IMR-90 (cell line): Measurements from ENCODE around the gene AJAP1. TPM values are rescaled to one million over a fixed set of nuclear protein-coding genes. Genes with fewer than 3 reads are reported as not detected.

Experiments used
- ATAC-seq: fragments of 200-7000 bp; cut with Tn5 transposase; 2 replicates; pipeline ENCODE4 v1.9.1; 2020; ENCODE audit warnings: low read depth, mild to moderate bottlenecking, moderate library complexity
- BruUV-seq: library from RNA; stranded (reverse); fragments of 400-500 nt; replicated peaks from 2 replicates; lab custom pipeline; 2021; lab: Mats Ljungman, UMichigan
- CTCF ChIA-PET: fragments of 300-600 bp; formaldehyde crosslinking; extraction: SDS; loops from one replicate; lab custom pipeline; 2021; ENCODE audit warnings: antibody characterized with exemption; lab: Yijun Ruan, JAX
- POLR2A ChIA-PET: fragments of 300-600 bp; sonication (Branson Sonifier 250); formaldehyde crosslinking; loops from one replicate; lab custom pipeline; 2022; ENCODE audit warnings: antibody characterized with exemption; ENCODE audit not compliant: unreplicated experiment; lab: Charles Lee
- DNase-seq: peaks from one replicate; pipeline ENCODE4 v3.0.0; 2013
- H2AFZ ChIP-seq: replicated peaks from 2 replicates; pipeline ENCODE3; 2013; ENCODE audit warnings: low read length, mild to moderate bottlenecking; ENCODE audit not compliant: poor library complexity
- H2AK5ac ChIP-seq: 2 replicates; pipeline ENCODE4 v1.6.1; 2013; ENCODE audit warnings: low read depth, low read length, inconsistent platforms
- H2AK9ac ChIP-seq: replicated peaks from 2 replicates; pipeline ENCODE3; 2013; ENCODE audit warnings: mild to moderate bottlenecking, low read depth, low read length, moderate library complexity; ENCODE audit not compliant: poor library complexity
- H2BK120ac ChIP-seq: 2 replicates; pipeline ENCODE4 v1.6.1; 2013; ENCODE audit warnings: low read depth, low read length, inconsistent platforms
- H2BK15ac ChIP-seq: 3 replicates; pipeline ENCODE4 v1.6.1; 2013; ENCODE audit warnings: low read depth, low read length, inconsistent platforms
- H2BK20ac ChIP-seq: 2 replicates; pipeline ENCODE4 v1.6.1; 2013; ENCODE audit warnings: low read depth, mild to moderate bottlenecking, inconsistent platforms, low read length, moderate library complexity
- H2BK5ac ChIP-seq: 2 replicates; pipeline ENCODE4 v1.6.1; 2013; ENCODE audit warnings: mild to moderate bottlenecking, low read depth, low read length, inconsistent platforms; ENCODE audit not compliant: poor library complexity, severe bottlenecking
- H3K14ac ChIP-seq: replicated peaks from 2 replicates; pipeline ENCODE4 v1.6.1; 2013; ENCODE audit warnings: low read depth, low read length, inconsistent platforms
- H3K18ac ChIP-seq: 2 replicates; pipeline ENCODE4 v1.6.1; 2013; ENCODE audit warnings: low read depth, low read length, control low read depth
- H3K23ac ChIP-seq: 2 replicates; pipeline ENCODE4 v1.6.1; 2013; ENCODE audit warnings: low read depth, low read length, inconsistent platforms
- H3K27ac ChIP-seq: 2 replicates; pipeline ENCODE4 v1.5.1; 2013; ENCODE audit warnings: mild to moderate bottlenecking, control low read depth, low read length; ENCODE audit not compliant: insufficient read depth
- H3K27me3 ChIP-seq: 2 replicates; pipeline ENCODE4 v1.6.1; 2013; ENCODE audit warnings: low read length; ENCODE audit not compliant: control insufficient read depth, insufficient read depth
- H3K36me3 ChIP-seq: 2 replicates; pipeline ENCODE4 v1.6.1; 2013; ENCODE audit warnings: low read length, mixed read lengths; ENCODE audit not compliant: control insufficient read depth, insufficient read depth
- H3K4ac ChIP-seq: 2 replicates; pipeline ENCODE4 v1.6.1; 2013; ENCODE audit warnings: low read depth, low read length, inconsistent platforms
- H3K4me1 ChIP-seq: 2 replicates; pipeline ENCODE4 v1.6.1; 2013; ENCODE audit warnings: low read length, mixed read lengths; ENCODE audit not compliant: control insufficient read depth, insufficient read depth
- H3K4me2 ChIP-seq: 2 replicates; pipeline ENCODE4 v1.6.1; 2013; ENCODE audit warnings: low read depth, mild to moderate bottlenecking, control low read depth, low read length, moderate library complexity
- H3K4me3 ChIP-seq: 2 replicates; pipeline ENCODE4 v1.5.1; 2013; ENCODE audit warnings: low read depth, mild to moderate bottlenecking, control low read depth, low read length, moderate library complexity; ENCODE audit not compliant: insufficient read depth
- H3K56ac ChIP-seq: 2 replicates; pipeline ENCODE4 v1.6.1; 2013; ENCODE audit warnings: low read length, inconsistent platforms; ENCODE audit not compliant: insufficient read depth; ENCODE audit errors: extremely low read depth
- H3K79me1 ChIP-seq, 2 experiments: 2 replicates each; pipeline ENCODE4 v1.6.1; 2013; ENCODE audit warnings: low read length in 2 of 2, inconsistent platforms in 1 of 2, low read depth in 1 of 2
- H3K9ac ChIP-seq: 2 replicates; pipeline ENCODE4 v1.6.1; 2013; ENCODE audit warnings: low read depth, low read length, control low read depth
- H3K9me1 ChIP-seq: 2 replicates; pipeline ENCODE4 v1.6.1; 2013; ENCODE audit warnings: low read length, inconsistent platforms; ENCODE audit not compliant: insufficient read depth
- H3K9me3 ChIP-seq: 2 replicates; pipeline ENCODE4 v1.6.1; 2013; ENCODE audit warnings: low read length; ENCODE audit not compliant: control insufficient read depth, insufficient read depth
- H4K20me1 ChIP-seq: 2 replicates; pipeline ENCODE4 v1.6.1; 2013; ENCODE audit warnings: low read length, inconsistent platforms; ENCODE audit not compliant: insufficient read depth
- H4K5ac ChIP-seq: 2 replicates; pipeline ENCODE4 v1.6.1; 2013; ENCODE audit warnings: mild to moderate bottlenecking, low read depth, low read length, control low read depth
- H4K8ac ChIP-seq, 2 experiments: 2 replicates each; pipeline ENCODE4 v1.6.1; 2013; ENCODE audit warnings: low read depth in 2 of 2, low read length in 2 of 2, control low read depth in 1 of 2, inconsistent platforms in 1 of 2
- H4K91ac ChIP-seq: 2 replicates; pipeline ENCODE4 v1.6.1; 2013; ENCODE audit warnings: low read depth, low read length, inconsistent platforms; ENCODE audit not compliant: insufficient read depth
- BHLHE40 ChIP-seq: fragments of 150-350 bp; IDR thresholded peaks from 2 replicates; pipeline ENCODE4 v1.6.1; 2016; ENCODE audit warnings: mild to moderate bottlenecking, low read depth, low read length
- CEBPB ChIP-seq: IDR thresholded peaks from 2 replicates; pipeline ENCODE4 v1.6.1; 2012; ENCODE audit warnings: low read depth, low read length, improper control_type of control experiment
- CHD1 ChIP-seq: IDR thresholded peaks from 2 replicates; pipeline ENCODE4 v1.6.1; 2012; ENCODE audit warnings: low read depth, low read length, improper control_type of control experiment
- CTCF ChIP-seq: conservative IDR thresholded peaks from 2 replicates; pipeline ENCODE4 v1.5.1; 2012; ENCODE audit warnings: mild to moderate bottlenecking, low read depth, low read length, improper control_type of control experiment
- ELK1 ChIP-seq: fragments of 150-350 bp; IDR thresholded peaks from 2 replicates; pipeline ENCODE4 v1.6.1; 2016; ENCODE audit warnings: low read depth, mild to moderate bottlenecking, low read length, moderate library complexity, borderline replicate concordance
- FOS ChIP-seq: fragments of 150-350 bp; IDR thresholded peaks from 2 replicates; pipeline ENCODE4 v1.6.1; 2016; ENCODE audit warnings: low read depth, low read length
- MAFK ChIP-seq: IDR thresholded peaks from 2 replicates; pipeline ENCODE4 v1.6.1; 2012; ENCODE audit warnings: low read depth, low read length, improper control_type of control experiment
- MAZ ChIP-seq: IDR thresholded peaks from 2 replicates; pipeline ENCODE4 v1.6.1; 2012; ENCODE audit warnings: low read depth, mild to moderate bottlenecking, low read length, improper control_type of control experiment, moderate library complexity, borderline replicate concordance
- MXI1 ChIP-seq: IDR thresholded peaks from 2 replicates; pipeline ENCODE4 v1.6.1; 2012; ENCODE audit warnings: low read depth, mild to moderate bottlenecking, low read length, moderate library complexity, borderline replicate concordance
- NFE2L2 ChIP-seq: fragments of 150-350 bp; IDR thresholded peaks from 2 replicates; pipeline ENCODE4 v1.6.1; 2016; ENCODE audit warnings: low read depth, mild to moderate bottlenecking, low read length
- POLR2A ChIP-seq: IDR thresholded peaks from 2 replicates; pipeline ENCODE4 v1.6.1; 2012; ENCODE audit warnings: mild to moderate bottlenecking, low read depth, low read length
- RAD21 ChIP-seq: IDR thresholded peaks from 2 replicates; pipeline ENCODE4 v1.6.1; 2012; ENCODE audit warnings: low read length, improper control_type of control experiment
- RCOR1 ChIP-seq: IDR thresholded peaks from 2 replicates; pipeline ENCODE4 v1.6.1; 2012; ENCODE audit warnings: mild to moderate bottlenecking, low read length, improper control_type of control experiment; ENCODE audit not compliant: insufficient replicate concordance
- RFX5 ChIP-seq: IDR thresholded peaks from 2 replicates; pipeline ENCODE4 v1.8.0; 2012; ENCODE audit warnings: low read depth, mild to moderate bottlenecking, low read length, moderate library complexity
- SMC3 ChIP-seq: fragments of 150-350 bp; IDR thresholded peaks from 2 replicates; pipeline ENCODE4 v1.6.1; 2016; ENCODE audit warnings: low read depth, mild to moderate bottlenecking, antibody characterized with exemption, low read length, moderate library complexity
- WGBS, 2 experiments: methylation state at CpG; one replicate each; pipeline versions ENCODE4 v1.1.5 to v1.1.7; 2013; ENCODE audit warnings: missing lambda C conversion rate in 2 of 2; ENCODE audit not compliant: insufficient read length in 1 of 2; ENCODE audit errors: extremely low coverage in 2 of 2; 5-methylcytosine and 5-hydroxymethylcytosine counted together
- dilution Hi-C: fragments of 300-500 bp; cut with HindIII; formaldehyde crosslinking; loops from one replicate; pipeline ENCODE4 v1.14.3; 2018; ENCODE audit warnings: low sequenced_read_pairs; ENCODE audit not compliant: unreplicated experiment
- in situ Hi-C: fragments of 300-500 bp; cut with MboI; formaldehyde crosslinking; loops from 3 replicates; pipeline ENCODE4 v1.14.3; 2019; ENCODE audit warnings: low sequenced_read_pairs, inconsistent platforms, mixed read lengths
- intact Hi-C: fragments of 100-400 bp; cut with micrococcal nuclease; formaldehyde crosslinking; loops from 2 replicates; pipeline ENCODE4 v1.10.0; 2022
- polyA plus RNA-seq, 3 experiments: library from polyadenylated mRNA; depleted of rRNA; stranded (reverse); fragments of >200 nt; gene quantifications; 2 replicates each; pipeline ENCODE4 v1.2.3, GENCODE V29; 2012; ENCODE audit warnings: low replicate concordance in 1 of 3
- total RNA-seq: library from RNA; depleted of rRNA; stranded (reverse); fragments of >200 nt; gene quantifications from 2 replicates; pipeline ENCODE4 v1.2.3, GENCODE V29; 2012
- TF ChIP-seq, protein P1 (sequence below): fragments of 150-350 bp; IDR thresholded peaks from 2 replicates; pipeline ENCODE4 v1.6.1; 2017; ENCODE audit warnings: mild to moderate bottlenecking, antibody characterized with exemption, low read length, low read depth

The AJAP1 gene
- total and polyA plus RNA-seq, 2 of the 4 experiments (the other 2 are of a cell fraction): under 0.01 to 0.02 TPM

DNA sequence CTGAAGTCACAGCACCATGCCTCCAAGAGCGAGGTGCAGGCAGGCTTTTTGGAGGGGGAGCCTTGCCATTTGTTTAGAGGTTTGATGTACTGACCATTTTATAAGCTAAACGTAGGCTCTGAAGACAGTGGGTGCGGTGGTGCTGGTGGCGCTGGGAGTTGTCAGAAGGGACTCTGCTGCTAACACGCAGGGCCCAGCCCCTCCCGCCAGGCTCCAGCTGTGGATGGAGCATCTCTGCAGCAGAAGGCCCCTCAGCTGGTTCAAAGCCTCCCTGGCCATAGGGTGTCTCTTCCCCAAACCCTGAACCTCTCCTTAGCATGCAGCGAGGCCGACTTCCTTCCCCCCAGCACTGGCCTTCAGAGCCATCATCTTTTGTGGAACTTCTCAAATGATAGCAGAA lies 105.3 kb downstream of the AJAP1 start:
- Histone ChIP-seq H2BK20ac (no peak overlapping the region), H3K27ac (no peak overlapping the region), H3K14ac (no peak overlapping the region), H3K4me3 (no peak overlapping the region), H3K27me3 (no peaks in the 10 kb centered on the region), H3K9me3 (peaks cover 62% of the 10 kb centered on the region), H3K9me1 (no peaks in the 10 kb centered on the region), H2AK5ac (no peak overlapping the region), H3K18ac (no peak overlapping the region), H2BK120ac (no peak overlapping the region), H2AFZ (no peak overlapping the region), H3K23ac (no peak overlapping the region), H3K4ac (no peak overlapping the region), H4K20me1 (no peaks in the 10 kb centered on the region), H3K56ac (no peak overlapping the region), H2BK5ac (no peak overlapping the region), H2BK15ac (no peak overlapping the region), H3K9ac (no peak overlapping the region), H3K36me3 (no peaks in the 10 kb centered on the region), H3K79me1 (no peaks in the 10 kb centered on the region), H4K91ac (no peak overlapping the region), H3K4me2 (no peak overlapping the region), H3K4me1 (no peaks in the 10 kb centered on the region), H4K8ac (no peak overlapping the region), H2AK9ac (no peak overlapping the region), H4K5ac (no peak overlapping the region)
- POLR2A ChIA-PET: no interaction called here
- in situ Hi-C loops (no loop called here), dilution Hi-C loops (no loop called here), intact Hi-C loops (no loop called here)
- ATAC-seq: no peak
- CTCF ChIA-PET: no interaction called here
- no peak for DNase-seq
- no TSS peak for BruUV-seq
- TF ChIP-seq BHLHE40 (no peak), MAZ (no peak), SMC3 (no peak), MXI1 (no peak), MAFK (no peak), FOS (no peak), POLR2A (no peak), RFX5 (no peak), NFE2L2 (no peak), ELK1 (no peak), RAD21 (no peak), CHD1 (no peak), RCOR1 (no peak), CEBPB (no peak), CTCF (no peak)
- TF ChIP-seq, protein P1, sequence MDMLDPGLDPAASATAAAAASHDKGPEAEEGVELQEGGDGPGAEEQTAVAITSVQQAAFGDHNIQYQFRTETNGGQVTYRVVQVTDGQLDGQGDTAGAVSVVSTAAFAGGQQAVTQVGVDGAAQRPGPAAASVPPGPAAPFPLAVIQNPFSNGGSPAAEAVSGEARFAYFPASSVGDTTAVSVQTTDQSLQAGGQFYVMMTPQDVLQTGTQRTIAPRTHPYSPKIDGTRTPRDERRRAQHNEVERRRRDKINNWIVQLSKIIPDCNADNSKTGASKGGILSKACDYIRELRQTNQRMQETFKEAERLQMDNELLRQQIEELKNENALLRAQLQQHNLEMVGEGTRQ: no peak
- WGBS, 2 experiments: no CpG with 5 or more reads among the region's 8 CpGs
